WERI-Rb-1 (cell line): ENCODE results near the gene GLS.

Experiments
- DNase-seq: peaks from one replicate; pipeline ENCODE4 v3.0.0-alpha.2; 2020
- H3K27ac ChIP-seq: fragments of 250-450 bp; sonication (Bioruptor Pico); 2 replicates; pipeline ENCODE4 v1.5.1; 2020; ENCODE audit warnings: mild to moderate bottlenecking, moderate library complexity
- H3K27me3 ChIP-seq: fragments of 250-450 bp; sonication (Bioruptor Pico); 2 replicates; pipeline ENCODE4 v1.5.1; 2021; ENCODE audit warnings: mild to moderate bottlenecking, low read depth, moderate library complexity; ENCODE audit not compliant: insufficient read depth, severe bottlenecking
- H3K36me3 ChIP-seq: fragments of 250-450 bp; sonication (Bioruptor Pico); 2 replicates; pipeline ENCODE4 v1.5.1; 2020; ENCODE audit warnings: mild to moderate bottlenecking, moderate library complexity
- H3K4me3 ChIP-seq: 2 replicates; pipeline ENCODE4 v1.5.1; 2011; ENCODE audit warnings: low read depth, mild to moderate bottlenecking, control low read depth, low read length
- H3K9me3 ChIP-seq: fragments of 250-450 bp; sonication (Bioruptor Pico); 2 replicates; pipeline ENCODE4 v1.5.1; 2021; ENCODE audit warnings: mild to moderate bottlenecking, moderate library complexity; ENCODE audit not compliant: severe bottlenecking
- CTCF ChIP-seq: IDR thresholded peaks from 2 replicates; pipeline ENCODE4 v1.5.1; 2011; ENCODE audit warnings: low read depth, mild to moderate bottlenecking, control low read depth, inconsistent platforms, low read length

Gene GLS

GRCh38 chr2:190837420-190837819, 43.2 kb upstream of the GLS start:
- DNase-seq, result no peak
- no peak for TF ChIP-seq CTCF
- no peaks in the 10 kb centered on the region for H3K9me3 ChIP-seq
- no peak overlapping the region for H3K4me3 ChIP-seq
- H3K27me3 ChIP-seq, result no peaks in the 10 kb centered on the region
- H3K27ac ChIP-seq, result no peak overlapping the region
- no peaks in the 10 kb centered on the region for H3K36me3 ChIP-seq

- DNase-seq, result no peak
- no peak overlapping the region for H3K27ac ChIP-seq
Measured at GRCh38 chr2:190837952-190838361, 42.7 kb upstream of the GLS start.

GRCh38 chr2:190838492-190838910, 42.1 kb upstream of the GLS start:
- Histone ChIP-seq H3K27ac (no peak overlapping the region), H3K4me3 (no peak overlapping the region), H3K9me3 (no peaks in the 10 kb centered on the region), H3K36me3 (no peaks in the 10 kb centered on the region), H3K27me3 (no peaks in the 10 kb centered on the region)
- no peak for TF ChIP-seq CTCF
- no peak for DNase-seq

More at GRCh38 chr2:190837952-190838361, 42.7 kb upstream of the GLS start:
- Histone ChIP-seq H3K27me3 (no peaks in the 10 kb centered on the region), H3K36me3 (no peaks in the 10 kb centered on the region), H3K4me3 (no peak overlapping the region), H3K9me3 (no peaks in the 10 kb centered on the region)
- TF ChIP-seq CTCF, result no peak

- Histone ChIP-seq H3K27ac (no peak overlapping the region), H3K27me3 (no peaks in the 10 kb centered on the region), H3K36me3 (no peaks in the 10 kb centered on the region), H3K9me3 (no peaks in the 10 kb centered on the region), H3K4me3 (no peak overlapping the region)
- no peak for DNase-seq
- no peak for TF ChIP-seq CTCF
Measured at GRCh38 chr2:190840569-190841172, 40.0 kb upstream of the GLS start.

- TF ChIP-seq CTCF, result no peak
Measured at GRCh38 chr2:190841707-190842505, 38.7 kb upstream of the GLS start.

More at GRCh38 chr2:190841707-190842505, 38.7 kb upstream of the GLS start:
- no peak overlapping the region for H3K4me3 ChIP-seq
- no peaks in the 10 kb centered on the region for H3K9me3 ChIP-seq
- no peak overlapping the region for H3K27ac ChIP-seq
- no peaks in the 10 kb centered on the region for H3K36me3 ChIP-seq
- DNase-seq, result no peak
- no peaks in the 10 kb centered on the region for H3K27me3 ChIP-seq
